Measurements from ENCODE around the gene FRMD4A. TPM values are rescaled to one million over a fixed set of nuclear protein-coding genes. Genes with fewer than 3 reads are reported as not detected.

Gene FRMD4A
- total RNA-seq, 4 donors from 2014 or later = 13.7 to 27.2 (median 19.6) TPM

DNA sequence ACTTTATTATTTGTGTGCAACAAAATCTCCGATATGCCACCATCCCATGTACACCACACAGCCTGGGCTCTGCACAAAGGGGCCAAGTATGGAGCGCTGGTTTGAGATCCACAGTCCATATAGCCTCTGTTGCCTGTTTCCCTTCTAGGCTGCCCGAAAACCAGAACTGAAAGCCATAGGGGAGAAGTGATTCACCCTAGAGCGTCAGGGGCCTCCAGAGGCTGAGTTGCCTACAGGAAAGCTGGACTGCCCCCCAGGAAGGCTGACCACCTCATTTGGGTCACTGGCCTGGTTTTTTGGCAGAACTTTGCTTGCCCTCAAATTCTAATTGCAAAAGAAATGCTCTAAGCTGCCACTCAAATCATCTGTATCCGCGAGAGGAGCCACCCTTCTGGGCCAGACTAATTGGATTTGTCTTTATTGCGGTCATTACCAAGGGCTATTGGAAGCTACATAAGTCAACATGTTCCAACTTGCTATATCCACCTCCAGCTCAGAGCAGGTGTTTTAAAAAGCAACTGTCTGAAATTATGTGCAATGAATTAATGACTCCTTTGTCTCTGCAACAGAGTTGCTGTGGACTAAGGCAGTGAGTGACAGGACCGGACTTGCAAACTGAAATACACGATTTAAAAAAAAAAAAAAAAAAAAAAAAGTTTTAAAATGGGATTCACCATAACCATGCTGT is 28.3 kb upstream of the FRMD4A start:
- Histone ChIP-seq H3K36me3 (no peaks in the 10 kb centered on the region), H3K9me3 (no peaks in the 10 kb centered on the region), H3K4me3 (no peak overlapping the region), H3K27ac (no peak overlapping the region), H3K4me1 (no peaks in the 10 kb centered on the region), H3K27me3 (peaks cover 7% of the 10 kb centered on the region)
- no peak for TF ChIP-seq POLR2AphosphoS5 (IDR thresholded peaks at IDR 0.05)
- TF ChIP-seq EP300 (IDR thresholded peaks at IDR 0.05) = no peak
- no peak for TF ChIP-seq CTCF (IDR thresholded peaks at IDR 0.05)
- TF ChIP-seq POLR2A (IDR thresholded peaks at IDR 0.05) = no peak
- no peak for ATAC-seq
- 68 to 70% methylated on average over 3 to 5 of the region's 9 CpGs for WGBS, 2 donors (ENCODE audit: low coverage in 1 of 2)

- Histone ChIP-seq H3K36me3 (no peaks in the 10 kb centered on the region), H3K4me1 (no peaks in the 10 kb centered on the region), H3K9me3 (no peaks in the 10 kb centered on the region), H3K27ac (no peak overlapping the region), H3K4me3 (no peak overlapping the region), H3K27me3 (no peaks in the 10 kb centered on the region)
- no peak for ATAC-seq
- no peak for TF ChIP-seq CTCF (IDR thresholded peaks at IDR 0.05)
- TF ChIP-seq POLR2A (IDR thresholded peaks at IDR 0.05) = no peak
- no peak for TF ChIP-seq POLR2AphosphoS5 (IDR thresholded peaks at IDR 0.05)
- no peak for TF ChIP-seq EP300 (IDR thresholded peaks at IDR 0.05)
- WGBS, 2 donors (ENCODE audit: low coverage in 1 of 2) = 83 to 100% methylated on average over 3 of the region's 3 CpGs
These were observed 26.2 kb upstream of the FRMD4A start for GRCh38 chr10:14356921-14357320.

DNA sequence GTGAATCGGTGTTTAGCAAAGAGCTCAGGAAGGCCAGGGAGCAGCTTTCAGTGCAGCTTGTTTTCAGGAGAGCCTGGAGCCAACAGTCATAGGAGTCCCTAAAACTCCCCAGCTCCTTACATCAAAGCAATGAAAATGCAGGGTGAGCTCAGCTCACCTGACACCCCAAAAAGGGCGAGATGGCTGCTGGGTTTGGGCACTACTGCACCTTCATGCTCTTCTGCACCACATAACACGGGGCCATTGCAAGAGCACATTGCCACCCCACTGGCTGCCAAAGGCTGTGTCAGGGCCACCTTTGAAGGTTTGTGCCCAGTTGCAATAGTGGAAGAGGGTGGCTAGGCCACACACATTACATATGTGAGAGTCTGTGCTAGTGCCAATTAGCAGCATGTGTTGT is 25.0 kb upstream of the FRMD4A start:
- no peak for ATAC-seq
- TF ChIP-seq POLR2A (IDR thresholded peaks at IDR 0.05) = no peak
- no peak for TF ChIP-seq CTCF (IDR thresholded peaks at IDR 0.05)
- no peak for TF ChIP-seq POLR2AphosphoS5 (IDR thresholded peaks at IDR 0.05)
- no peak for TF ChIP-seq EP300 (IDR thresholded peaks at IDR 0.05)
- Histone ChIP-seq H3K36me3 (no peaks in the 10 kb centered on the region), H3K27me3 (no peaks in the 10 kb centered on the region), H3K9me3 (no peaks in the 10 kb centered on the region), H3K4me1 (no peaks in the 10 kb centered on the region), H3K4me3 (no peak overlapping the region), H3K27ac (no peak overlapping the region)
- WGBS, 2 donors (ENCODE audit: low coverage in 1 of 2) = 100% methylated on average over 1 of the region's 3 CpGs; no CpG with 5 or more reads in 1 of the 2 donors

GRCh38 chr10:14353291-14353913 is 22.7 kb upstream of the FRMD4A start:
- H3K27ac ChIP-seq = no peak overlapping the region
- H3K27me3 ChIP-seq = no peaks in the 10 kb centered on the region
- 100% methylated on average over 1 of the region's 1 CpG for WGBS, 2 donors (ENCODE audit: low coverage in 1 of 2)
- no peaks in the 10 kb centered on the region for H3K4me1 ChIP-seq
- no peak for ATAC-seq
- H3K4me3 ChIP-seq = no peak overlapping the region
- no peaks in the 10 kb centered on the region for H3K9me3 ChIP-seq
- no peaks in the 10 kb centered on the region for H3K36me3 ChIP-seq
- TF ChIP-seq POLR2A (IDR thresholded peaks at IDR 0.05) = no peak
- TF ChIP-seq POLR2AphosphoS5 (IDR thresholded peaks at IDR 0.05) = no peak
- TF ChIP-seq CTCF (IDR thresholded peaks at IDR 0.05) = no peak
- no peak for TF ChIP-seq EP300 (IDR thresholded peaks at IDR 0.05)

- Histone ChIP-seq H3K27ac (no peak overlapping the region), H3K4me1 (no peaks in the 10 kb centered on the region), H3K9me3 (no peaks in the 10 kb centered on the region), H3K36me3 (no peaks in the 10 kb centered on the region), H3K4me3 (no peak overlapping the region), H3K27me3 (no peaks in the 10 kb centered on the region)
- WGBS, 2 donors (ENCODE audit: low coverage in 1 of 2) = 81 to 87% methylated on average over 2 of the region's 4 CpGs
- no peak for ATAC-seq
- TF ChIP-seq POLR2A (IDR thresholded peaks at IDR 0.05) = no peak
- no peak for TF ChIP-seq POLR2AphosphoS5 (IDR thresholded peaks at IDR 0.05)
- no peak for TF ChIP-seq CTCF (IDR thresholded peaks at IDR 0.05)
- TF ChIP-seq EP300 (IDR thresholded peaks at IDR 0.05) = no peak
These were observed 19.3 kb upstream of the FRMD4A start for GRCh38 chr10:14350006-14350405.
